K562 treated with DMSO at 1 percent for 48 hours (cell line): ENCODE results near the gene MME. TPM values are rescaled to one million over a fixed set of nuclear protein-coding genes. Genes with fewer than 3 reads are reported as not detected.

ENCODE experiments used
- total RNA-seq: library from RNA; unstranded; fragments of 300-600 nt; gene quantifications from 2 replicates; pipeline ENCODE4 v1.2.3, GENCODE V29; 2022; ENCODE audit warnings: low replicate concordance; ENCODE audit errors: extremely low read depth

Gene MME
- not detected in 2 replicates for total RNA-seq

GRCh38 chr3:155079746-155080487 is at the start of gene MME:
MME (plus strand) TSS chr3:155080319; CDS start chr3:155084168, 3,849 bp downstream.

Other genes starting within 250 kb of the MME start
- gene STRIT1, start 213.4 kb downstream of the MME start, total RNA-seq: not detected in 2 replicates